Esophagus muscularis mucosa (tissue), 4 donors: Measurements from ENCODE around the gene ATF5. TPM values are rescaled to one million over a fixed set of nuclear protein-coding genes. Genes with fewer than 3 reads are reported as not detected.

Experiments used
- DNase-seq: peaks from one replicate; pipeline ENCODE4 v3.0.0-alpha.2; 2017; ENCODE audit errors: extremely low spot score
- H3K27ac ChIP-seq, 4 donors: fragments of 200-600 bp; sonication (generic); replicated peaks in 1 of 4; 1 replicate in 3 of 4; 2 replicates in 1 of 4; pipeline ENCODE4 v1.5.1; 2016 to 2019; ENCODE audit warnings: mild to moderate bottlenecking in 1 of 4
- H3K27me3 ChIP-seq, 4 donors: fragments of 200-600 bp; sonication (generic); one replicate each; pipeline versions ENCODE4 v1.5.1 to v1.6.0; 2016 to 2019
- H3K36me3 ChIP-seq, 4 donors: fragments of 200-600 bp; sonication (generic); one replicate each; pipeline ENCODE4 v1.5.1; 2016 to 2019
- H3K4me1 ChIP-seq, 4 donors: fragments of 200-600 bp; sonication (generic); one replicate each; pipeline ENCODE4 v1.5.1; 2016 to 2019
- H3K4me3 ChIP-seq, 4 donors: fragments of 200-600 bp; sonication (generic); 1 replicate in 2 of 4; 2 replicates in 2 of 4; pipeline ENCODE4 v1.5.1; 2016 to 2019; ENCODE audit warnings: mild to moderate bottlenecking in 4 of 4, moderate library complexity in 1 of 4
- H3K9me3 ChIP-seq, 4 donors: fragments of 200-600 bp; sonication (generic); 1 replicate in 3 of 4; 2 replicates in 1 of 4; pipeline ENCODE4 v1.5.1; 2016 to 2019
- EP300 ChIP-seq: sonication (generic); formaldehyde crosslinking; IDR thresholded peaks from one replicate; pipeline ENCODE4 v1.6.1; 2017; ENCODE audit warnings: antibody characterized with exemption
- POLR2A ChIP-seq: fragments of 450-650 bp; IDR thresholded peaks from one replicate; pipeline ENCODE4 v1.6.1; 2017; ENCODE audit warnings: antibody characterized with exemption, moderate library complexity, mild to moderate bottlenecking, low read depth
- POLR2AphosphoS5 ChIP-seq, 2 donors: sonication (generic); formaldehyde crosslinking; IDR thresholded peaks; one replicate each; pipeline ENCODE4 v1.6.1; 2017; ENCODE audit warnings: antibody characterized with exemption in 2 of 2
- WGBS: methylation state at CpG from one replicate; pipeline ENCODE4 v1.1.5; 2018; 5-methylcytosine and 5-hydroxymethylcytosine counted together
- intact Hi-C: fragments of 100-400 bp; cut with DNase I; formaldehyde crosslinking; loops from one replicate; pipeline ENCODE4 v1.15.1; 2023
- total RNA-seq, 4 donors: library from RNA; depleted of rRNA; stranded (reverse); fragments of >200 nt; gene quantifications; one replicate each; pipeline versions ENCODE4 v1.1.0 to v1.2.1, GENCODE V29; 2016
- TF ChIP-seq, protein P1 (sequence below), 3 experiments: fragments of 200-600 bp in 2 of 3; fragments of 450-650 bp in 1 of 3; sonication (generic) in 2 of 3; IDR thresholded peaks; one replicate each; pipeline ENCODE4 v1.5.1; 2017 to 2019; ENCODE audit warnings: antibody characterized with exemption in 3 of 3, mild to moderate bottlenecking in 2 of 3, moderate library complexity in 1 of 3

ATF5 gene
- total RNA-seq, 4 donors from 2014 or later, result 12.0 to 22.0 (median 14.4) TPM

DNA sequence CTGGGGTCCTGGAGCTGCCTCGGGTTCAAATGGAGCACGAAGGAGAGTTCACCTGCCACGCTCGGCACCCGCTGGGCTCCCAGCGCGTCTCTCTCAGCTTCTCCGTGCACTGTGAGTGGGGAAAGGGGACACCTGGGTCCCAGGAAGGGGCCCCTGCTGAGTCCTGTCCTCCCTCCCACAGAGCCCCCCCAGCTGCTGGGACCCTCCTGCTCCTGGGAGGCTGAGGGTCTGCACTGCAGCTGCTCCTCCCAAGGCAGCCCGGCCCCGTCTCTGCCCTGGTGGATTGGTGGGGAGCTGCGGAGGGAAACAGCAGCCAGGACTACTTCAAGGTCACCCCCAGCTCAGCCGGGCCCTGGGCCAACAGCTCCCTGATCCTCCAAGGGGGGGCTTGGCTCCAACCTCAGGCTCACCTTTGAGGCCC is 43.0 kb downstream of the ATF5 start:
- Histone ChIP-seq H3K27me3 (peaks cover 0 to 28% (median 7%) of the 10 kb centered on the region in 4 donors), H3K4me1 (peaks cover 6 to 12% (median 9%) of the 10 kb centered on the region in 4 donors), H3K4me3 (no peak overlapping the region), H3K27ac (no peak overlapping the region), H3K36me3 (peaks cover 3 to 22% (median 19%) of the 10 kb centered on the region in 4 donors), H3K9me3 (no peaks in the 10 kb centered on the region)
- intact Hi-C loops, result no loop called here
- 72% methylated on average over 5 of the region's 12 CpGs for WGBS
- DNase-seq, result no peak
- TF ChIP-seq EP300, result no peak
- TF ChIP-seq, protein P1, sequence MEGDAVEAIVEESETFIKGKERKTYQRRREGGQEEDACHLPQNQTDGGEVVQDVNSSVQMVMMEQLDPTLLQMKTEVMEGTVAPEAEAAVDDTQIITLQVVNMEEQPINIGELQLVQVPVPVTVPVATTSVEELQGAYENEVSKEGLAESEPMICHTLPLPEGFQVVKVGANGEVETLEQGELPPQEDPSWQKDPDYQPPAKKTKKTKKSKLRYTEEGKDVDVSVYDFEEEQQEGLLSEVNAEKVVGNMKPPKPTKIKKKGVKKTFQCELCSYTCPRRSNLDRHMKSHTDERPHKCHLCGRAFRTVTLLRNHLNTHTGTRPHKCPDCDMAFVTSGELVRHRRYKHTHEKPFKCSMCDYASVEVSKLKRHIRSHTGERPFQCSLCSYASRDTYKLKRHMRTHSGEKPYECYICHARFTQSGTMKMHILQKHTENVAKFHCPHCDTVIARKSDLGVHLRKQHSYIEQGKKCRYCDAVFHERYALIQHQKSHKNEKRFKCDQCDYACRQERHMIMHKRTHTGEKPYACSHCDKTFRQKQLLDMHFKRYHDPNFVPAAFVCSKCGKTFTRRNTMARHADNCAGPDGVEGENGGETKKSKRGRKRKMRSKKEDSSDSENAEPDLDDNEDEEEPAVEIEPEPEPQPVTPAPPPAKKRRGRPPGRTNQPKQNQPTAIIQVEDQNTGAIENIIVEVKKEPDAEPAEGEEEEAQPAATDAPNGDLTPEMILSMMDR (IDR thresholded peaks at IDR 0.05), result no peak
- TF ChIP-seq POLR2A, result no peak
- no peak for TF ChIP-seq POLR2AphosphoS5 (IDR thresholded peaks at IDR 0.05)

GRCh38 chr19:49972841-49973240 is 43.8 kb downstream of the ATF5 start:
- no peak overlapping the region for H3K27ac ChIP-seq
- H3K36me3 ChIP-seq, result peaks cover 12 to 31% (median 28%) of the 10 kb centered on the region in 4 donors
- no peak overlapping the region for H3K4me3 ChIP-seq
- peaks cover 6 to 12% (median 9%) of the 10 kb centered on the region in 4 donors for H3K4me1 ChIP-seq
- H3K9me3 ChIP-seq, result no peaks in the 10 kb centered on the region
- intact Hi-C loops, result no loop called here
- H3K27me3 ChIP-seq, result peaks cover 0 to 20% (median 7%) of the 10 kb centered on the region in 4 donors
- 98% methylated on average over 5 of the region's 6 CpGs for WGBS
- TF ChIP-seq, protein P1 (IDR thresholded peaks at IDR 0.05), result no peak
- TF ChIP-seq EP300 (no peak), POLR2A (no peak), POLR2AphosphoS5 (IDR thresholded peaks at IDR 0.05) (no peak)
- DNase-seq, result no peak

DNA sequence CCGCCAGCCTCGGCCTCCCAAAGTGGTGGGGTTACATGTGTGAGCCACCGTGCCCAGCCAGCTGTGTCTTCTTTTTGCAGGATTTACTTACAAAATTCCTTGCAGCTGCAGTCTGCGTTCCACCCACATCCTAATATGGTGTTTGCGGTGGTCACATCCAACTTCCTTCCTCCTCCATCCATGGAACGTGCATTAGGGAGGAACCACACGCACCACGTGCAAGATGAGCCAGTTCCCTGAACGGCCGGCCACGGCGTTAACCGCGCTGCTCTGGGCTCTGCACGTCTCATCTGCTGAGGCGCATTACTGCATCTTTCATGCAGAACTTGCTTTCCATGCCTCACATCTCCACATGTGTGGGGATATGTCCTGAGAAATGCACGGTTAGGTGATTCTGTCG is 45.0 kb downstream of the ATF5 start:
- 89% methylated on average over 16 of the region's 18 CpGs for WGBS
- H3K9me3 ChIP-seq, result no peaks in the 10 kb centered on the region
- no peak for DNase-seq
- H3K27me3 ChIP-seq, result peaks cover 0 to 9% (median under 1%) of the 10 kb centered on the region in 4 donors
- H3K27ac ChIP-seq, result no peak overlapping the region
- peaks cover 18 to 42% (median 39%) of the 10 kb centered on the region in 4 donors for H3K36me3 ChIP-seq
- TF ChIP-seq EP300 (no peak), POLR2A (no peak), POLR2AphosphoS5 (IDR thresholded peaks at IDR 0.05) (no peak)
- TF ChIP-seq, protein P1 (IDR thresholded peaks at IDR 0.05), result no peak
- H3K4me3 ChIP-seq, result no peak overlapping the region
- intact Hi-C loops, result no loop called here
- H3K4me1 ChIP-seq, result peaks cover 6 to 12% (median 9%) of the 10 kb centered on the region in 4 donors

- H3K27ac ChIP-seq, result no peak overlapping the region
- H3K4me1 ChIP-seq, result peaks cover 6 to 12% (median 9%) of the 10 kb centered on the region in 4 donors
- DNase-seq, result no peak
- TF ChIP-seq EP300 (no peak), POLR2A (no peak), POLR2AphosphoS5 (IDR thresholded peaks at IDR 0.05) (no peak)
- TF ChIP-seq, protein P1 (IDR thresholded peaks at IDR 0.05), result no peak
- peaks cover 0 to 2% (median 0%) of the 10 kb centered on the region in 4 donors for H3K27me3 ChIP-seq
- H3K36me3 ChIP-seq, result peaks cover 19 to 53% (median 46%) of the 10 kb centered on the region in 4 donors
- 83% methylated on average over 7 of the region's 7 CpGs for WGBS
- no peaks in the 10 kb centered on the region for H3K9me3 ChIP-seq
- no peak overlapping the region for H3K4me3 ChIP-seq
- intact Hi-C loops, result no loop called here
Measured at GRCh38 chr19:49975051-49975450, 46.0 kb downstream of the ATF5 start.

DNA sequence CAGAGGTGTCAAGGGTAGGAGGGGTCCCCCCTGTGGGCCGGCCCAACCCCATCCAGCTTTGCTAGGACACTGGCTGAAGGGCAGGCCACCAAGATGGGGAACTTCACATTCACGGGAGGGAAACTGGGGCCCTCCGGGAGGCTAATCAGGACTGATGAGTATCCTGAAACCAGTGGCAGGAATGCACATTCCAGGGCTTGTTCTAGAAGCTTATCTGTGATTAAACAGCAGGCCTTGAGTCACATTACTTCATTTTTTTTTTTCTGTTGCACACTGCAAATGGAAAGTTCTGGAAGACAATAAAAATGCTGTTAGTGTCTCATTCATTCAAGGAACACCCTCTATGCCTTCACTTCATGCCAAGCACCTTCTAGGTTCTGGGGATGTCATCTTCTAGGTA is 47.5 kb downstream of the ATF5 start:
- TF ChIP-seq POLR2AphosphoS5 (IDR thresholded peaks at IDR 0.05), result no peak
- no peak for TF ChIP-seq POLR2A
- TF ChIP-seq, protein P1 (IDR thresholded peaks at IDR 0.05), result no peak
- TF ChIP-seq EP300, result no peak
- peaks cover 6 to 11% (median 8%) of the 10 kb centered on the region in 4 donors for H3K4me1 ChIP-seq
- H3K27me3 ChIP-seq, result no peaks in the 10 kb centered on the region
- 82% methylated on average over 2 of the region's 3 CpGs for WGBS
- no peak overlapping the region for H3K4me3 ChIP-seq
- no peak overlapping the region for H3K27ac ChIP-seq
- DNase-seq, result no peak
- no peaks in the 10 kb centered on the region for H3K9me3 ChIP-seq
- intact Hi-C loops, result no loop called here
- peaks cover 19 to 67% (median 59%) of the 10 kb centered on the region in 4 donors for H3K36me3 ChIP-seq
